ENCODE results near the gene COG5.

The COG5 gene

DNA sequence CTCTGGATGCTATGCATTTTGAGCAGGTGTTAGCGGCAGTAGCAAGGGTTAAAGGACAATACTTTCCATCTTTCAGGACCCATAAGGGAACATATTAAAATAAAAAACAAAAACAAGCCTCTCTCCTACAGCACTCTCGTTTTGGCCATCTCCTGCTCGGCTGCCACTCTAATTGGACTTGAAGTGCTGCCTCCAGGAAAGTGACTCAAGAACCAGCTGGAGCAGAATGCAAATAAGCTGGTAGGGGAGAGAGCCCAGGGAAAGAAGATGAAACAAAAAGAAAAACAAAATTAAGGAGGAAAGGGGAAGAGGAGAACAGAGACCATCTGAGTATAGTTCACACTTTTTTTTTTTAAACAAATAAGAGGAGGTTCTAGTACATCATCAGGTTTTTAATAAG, 329.3 kb downstream of the COG5 start:
- H3K4me3 ChIP-seq (replicated peaks; ENCODE audit: low read depth, low read length) = no peak overlapping the region

DNA sequence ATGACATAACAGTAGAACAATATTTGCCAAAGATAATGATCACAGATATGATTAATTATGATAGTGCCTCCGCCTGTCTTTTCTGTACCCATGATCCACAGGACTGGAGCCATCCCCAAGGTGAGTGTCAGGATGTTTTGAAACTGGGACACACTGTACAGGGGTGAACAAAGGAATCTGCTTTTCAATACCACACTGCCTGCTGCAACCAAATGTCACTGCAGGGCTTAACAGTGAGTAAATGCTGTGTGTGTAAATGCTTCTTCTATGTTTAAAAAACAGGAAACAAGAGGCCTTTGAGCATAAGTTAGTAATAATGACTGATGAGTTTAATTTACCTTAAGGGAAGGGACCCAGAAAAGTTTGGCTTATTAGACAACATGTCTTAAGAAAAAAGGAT, 329.7 kb downstream of the COG5 start:
- Histone ChIP-seq H3K27me3 (replicated peaks; ENCODE audit: control insufficient read depth, insufficient read depth, low read length) (no peaks in the 10 kb centered on the region), H3K36me3 (ENCODE audit: control insufficient read depth, insufficient read depth, low read length) (no peaks in the 10 kb centered on the region), H3K4me3 (replicated peaks; ENCODE audit: low read depth, low read length) (no peak overlapping the region)
- TF ChIP-seq, protein P1, sequence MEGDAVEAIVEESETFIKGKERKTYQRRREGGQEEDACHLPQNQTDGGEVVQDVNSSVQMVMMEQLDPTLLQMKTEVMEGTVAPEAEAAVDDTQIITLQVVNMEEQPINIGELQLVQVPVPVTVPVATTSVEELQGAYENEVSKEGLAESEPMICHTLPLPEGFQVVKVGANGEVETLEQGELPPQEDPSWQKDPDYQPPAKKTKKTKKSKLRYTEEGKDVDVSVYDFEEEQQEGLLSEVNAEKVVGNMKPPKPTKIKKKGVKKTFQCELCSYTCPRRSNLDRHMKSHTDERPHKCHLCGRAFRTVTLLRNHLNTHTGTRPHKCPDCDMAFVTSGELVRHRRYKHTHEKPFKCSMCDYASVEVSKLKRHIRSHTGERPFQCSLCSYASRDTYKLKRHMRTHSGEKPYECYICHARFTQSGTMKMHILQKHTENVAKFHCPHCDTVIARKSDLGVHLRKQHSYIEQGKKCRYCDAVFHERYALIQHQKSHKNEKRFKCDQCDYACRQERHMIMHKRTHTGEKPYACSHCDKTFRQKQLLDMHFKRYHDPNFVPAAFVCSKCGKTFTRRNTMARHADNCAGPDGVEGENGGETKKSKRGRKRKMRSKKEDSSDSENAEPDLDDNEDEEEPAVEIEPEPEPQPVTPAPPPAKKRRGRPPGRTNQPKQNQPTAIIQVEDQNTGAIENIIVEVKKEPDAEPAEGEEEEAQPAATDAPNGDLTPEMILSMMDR (IDR thresholded peaks at IDR 0.05; ENCODE audit: insufficient read depth, low read length, poor library complexity, severe bottlenecking) = no peak
- no peak for DNase-seq (ENCODE audit: extremely low read depth, insufficient read length)

More for the DNA sequence above, 329.3 kb downstream of the COG5 start:
- Histone ChIP-seq H3K36me3 (ENCODE audit: control insufficient read depth, insufficient read depth, low read length) (no peaks in the 10 kb centered on the region), H3K27me3 (replicated peaks; ENCODE audit: control insufficient read depth, insufficient read depth, low read length) (no peaks in the 10 kb centered on the region)
- no peak for DNase-seq (ENCODE audit: extremely low read depth, insufficient read length)
- TF ChIP-seq, protein P1 (IDR thresholded peaks at IDR 0.05; ENCODE audit: insufficient read depth, low read length, poor library complexity, severe bottlenecking) = no peak

DNA sequence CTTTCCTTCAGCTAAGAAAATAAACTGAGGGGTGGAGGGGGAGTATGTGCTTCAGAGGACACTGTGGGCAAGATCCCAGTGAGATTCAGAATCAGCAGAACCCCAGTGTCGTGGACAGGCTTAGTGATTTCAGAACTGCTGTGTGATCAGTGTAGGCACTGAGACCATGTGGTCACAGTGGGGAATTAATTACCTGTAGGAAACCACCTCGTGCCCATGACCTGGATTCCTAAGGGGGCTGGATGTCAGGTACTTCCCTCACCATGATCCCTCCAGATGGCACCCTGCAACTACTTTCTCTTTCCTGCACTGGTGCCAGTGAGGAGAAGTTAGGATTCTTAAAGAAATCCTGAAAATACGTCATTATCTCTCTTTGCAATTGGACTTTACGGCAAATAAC, 330.5 kb downstream of the COG5 start:
- no peak for DNase-seq (ENCODE audit: extremely low read depth, insufficient read length)
- Histone ChIP-seq H3K4me3 (replicated peaks; ENCODE audit: low read depth, low read length) (no peak overlapping the region), H3K27me3 (replicated peaks; ENCODE audit: control insufficient read depth, insufficient read depth, low read length) (no peaks in the 10 kb centered on the region), H3K36me3 (ENCODE audit: control insufficient read depth, insufficient read depth, low read length) (no peaks in the 10 kb centered on the region)
- TF ChIP-seq, protein P1 (IDR thresholded peaks at IDR 0.05; ENCODE audit: insufficient read depth, low read length, poor library complexity, severe bottlenecking) = no peak

DNA sequence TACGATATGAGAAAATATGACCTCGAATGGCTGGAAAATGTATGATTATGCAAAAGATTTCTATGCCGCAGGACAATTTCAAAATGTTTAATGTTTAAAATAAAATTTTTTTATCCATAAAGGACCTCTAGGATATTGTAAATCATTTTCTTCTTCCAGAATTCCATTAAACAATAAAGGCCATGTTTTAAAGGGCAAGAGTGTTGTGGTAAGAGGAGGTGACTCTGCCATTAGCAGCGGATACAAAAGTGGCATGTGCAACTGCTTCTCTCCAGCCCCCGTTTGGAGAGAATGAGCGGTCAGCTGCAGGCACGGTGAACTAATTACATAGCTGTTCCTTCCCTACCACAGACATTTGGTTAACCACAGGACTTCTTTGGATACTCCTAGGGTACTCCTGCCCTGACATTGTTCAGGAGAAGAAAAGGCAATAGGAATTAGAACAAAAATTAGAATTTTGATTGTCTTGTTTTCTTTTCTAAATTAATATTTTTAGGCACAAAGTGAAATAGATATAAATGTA, 331.1 kb downstream of the COG5 start:
- DNase-seq (ENCODE audit: extremely low read depth, insufficient read length) = no peak
- TF ChIP-seq, protein P1 (IDR thresholded peaks at IDR 0.05; ENCODE audit: insufficient read depth, low read length, poor library complexity, severe bottlenecking) = no peak
- no peaks in the 10 kb centered on the region for H3K27me3 ChIP-seq (replicated peaks; ENCODE audit: control insufficient read depth, insufficient read depth, low read length)

DNA sequence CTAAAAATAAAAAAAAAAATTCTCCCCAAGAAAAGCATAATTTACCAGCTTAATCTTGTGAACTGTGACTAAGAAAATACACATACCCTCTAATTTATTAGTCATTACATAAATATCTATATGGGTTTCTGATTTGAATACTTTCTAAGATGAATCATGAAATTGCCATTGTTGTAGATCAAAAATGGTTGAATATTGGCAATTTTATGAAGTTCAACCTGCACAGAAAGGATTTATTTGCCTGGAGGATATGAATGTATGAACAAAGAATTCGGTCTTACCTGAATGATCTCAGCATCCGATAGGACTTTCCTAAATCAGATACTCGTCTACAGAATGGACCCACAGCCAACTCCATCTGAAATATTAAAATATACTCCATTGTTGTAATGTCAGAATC, 333.4 kb downstream of the COG5 start:
- TF ChIP-seq, protein P1 (IDR thresholded peaks at IDR 0.05; ENCODE audit: insufficient read depth, low read length, poor library complexity, severe bottlenecking) = no peak
- no peak for DNase-seq (ENCODE audit: extremely low read depth, insufficient read length)
- no peaks in the 10 kb centered on the region for H3K36me3 ChIP-seq (ENCODE audit: control insufficient read depth, insufficient read depth, low read length)
- no peaks in the 10 kb centered on the region for H3K27me3 ChIP-seq (replicated peaks; ENCODE audit: control insufficient read depth, insufficient read depth, low read length)
- H3K4me3 ChIP-seq (replicated peaks; ENCODE audit: low read depth, low read length) = no peak overlapping the region

More for the DNA sequence above, 331.1 kb downstream of the COG5 start:
- no peaks in the 10 kb centered on the region for H3K36me3 ChIP-seq (ENCODE audit: control insufficient read depth, insufficient read depth, low read length)
- no peak overlapping the region for H3K4me3 ChIP-seq (replicated peaks; ENCODE audit: low read depth, low read length)

DNA sequence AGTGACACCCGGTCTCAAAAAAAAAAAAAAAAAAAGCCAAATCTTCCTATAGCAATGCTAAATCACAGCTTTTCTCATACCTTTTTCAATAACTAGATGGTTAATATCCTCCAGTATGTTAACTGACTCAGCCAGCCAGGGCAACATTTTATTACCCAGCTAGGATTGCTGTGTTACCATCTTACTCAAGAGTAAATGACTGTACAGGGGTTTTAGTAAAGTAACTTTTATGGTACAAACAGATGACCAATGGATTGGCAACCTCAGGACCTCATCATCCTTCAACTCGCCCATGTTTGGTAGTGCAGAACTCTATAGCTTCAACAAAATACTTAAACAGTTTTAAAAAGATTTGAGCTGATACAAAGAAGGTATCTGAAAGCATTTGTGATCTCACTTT, 335.4 kb downstream of the COG5 start:
- Histone ChIP-seq H3K36me3 (ENCODE audit: control insufficient read depth, insufficient read depth, low read length) (no peaks in the 10 kb centered on the region), H3K27me3 (replicated peaks; ENCODE audit: control insufficient read depth, insufficient read depth, low read length) (no peaks in the 10 kb centered on the region), H3K4me3 (replicated peaks; ENCODE audit: low read depth, low read length) (no peak overlapping the region)
- TF ChIP-seq, protein P1 (IDR thresholded peaks at IDR 0.05; ENCODE audit: insufficient read depth, low read length, poor library complexity, severe bottlenecking) = no peak
- DNase-seq (ENCODE audit: extremely low read depth, insufficient read length) = no peak
